Measurements from ENCODE around the gene FAM200B.

The FAM200B gene

DNA sequence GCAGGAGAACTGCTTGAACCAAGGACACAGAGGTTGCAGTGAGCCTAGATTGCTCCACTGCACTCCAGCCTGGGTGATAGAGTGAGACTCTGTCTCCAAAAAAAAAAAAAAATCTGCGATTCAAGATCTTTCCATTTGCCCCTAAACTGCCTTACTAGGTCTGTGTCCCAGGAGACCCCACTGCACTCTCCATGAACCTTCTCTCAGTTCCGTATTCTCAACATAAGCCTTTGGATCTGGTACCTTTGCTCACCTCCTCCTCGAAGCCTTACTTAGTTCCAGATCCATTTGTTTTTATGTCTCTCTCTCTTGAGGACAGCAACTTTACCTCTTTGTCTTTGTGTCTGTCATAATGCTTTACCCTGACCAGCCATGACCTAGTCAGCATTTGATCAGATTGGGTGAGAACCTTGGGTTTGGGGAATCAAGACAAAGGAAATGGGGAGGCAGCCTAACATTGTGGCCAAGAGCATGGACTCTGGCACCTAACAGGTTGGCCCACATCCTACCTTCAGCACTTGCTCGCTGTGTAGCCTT lies 55.0 kb downstream of the FAM200B start:
- no peaks in the 10 kb centered on the region for H3K4me1 ChIP-seq (ENCODE audit: control insufficient read depth, insufficient read depth, low read length, unreplicated experiment)
- H3K27ac ChIP-seq (ENCODE audit: low read depth, low read length): no peak overlapping the region

DNA sequence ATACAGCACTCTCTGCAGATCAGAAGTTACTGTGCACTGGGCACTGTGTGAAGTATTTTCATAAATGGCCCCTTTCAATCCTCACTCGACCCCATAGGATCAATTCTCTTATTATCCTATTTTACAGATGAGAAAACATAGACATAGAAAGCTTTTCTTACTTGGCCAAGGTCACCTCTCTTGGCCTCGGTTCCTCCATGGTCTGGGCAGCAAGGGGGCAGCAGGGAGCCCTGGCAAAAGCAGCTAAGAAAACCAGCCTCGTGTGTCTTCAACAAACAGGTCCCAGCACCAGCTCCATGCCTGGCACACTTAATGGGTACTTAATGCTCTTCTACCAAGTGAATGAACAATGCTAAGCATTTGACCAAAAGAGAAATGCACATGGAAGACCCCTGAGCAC lies 55.6 kb downstream of the FAM200B start:
- Histone ChIP-seq H3K79me2 (ENCODE audit: control insufficient read depth, insufficient read depth, low read length, unreplicated experiment) (no peaks in the 10 kb centered on the region), H3K4me1 (ENCODE audit: control insufficient read depth, insufficient read depth, low read length, unreplicated experiment) (no peaks in the 10 kb centered on the region), H3K27me3 (ENCODE audit: insufficient read depth, low read length) (peaks cover 15% of the 10 kb centered on the region), H3K27ac (ENCODE audit: low read depth, low read length) (no peak overlapping the region), H2AFZ (ENCODE audit: low read length, unreplicated experiment) (no peak overlapping the region), H3K4me3 (ENCODE audit: low read depth, low read length) (no peak overlapping the region), H3K36me3 (ENCODE audit: insufficient read depth, low read length) (no peaks in the 10 kb centered on the region)

More for the DNA sequence above, 55.0 kb downstream of the FAM200B start:
- Histone ChIP-seq H3K79me2 (ENCODE audit: control insufficient read depth, insufficient read depth, low read length, unreplicated experiment) (no peaks in the 10 kb centered on the region), H3K36me3 (ENCODE audit: insufficient read depth, low read length) (no peaks in the 10 kb centered on the region), H3K4me3 (ENCODE audit: low read depth, low read length) (no peak overlapping the region), H3K27me3 (ENCODE audit: insufficient read depth, low read length) (peaks cover 15% of the 10 kb centered on the region), H2AFZ (ENCODE audit: low read length, unreplicated experiment) (no peak overlapping the region)

DNA sequence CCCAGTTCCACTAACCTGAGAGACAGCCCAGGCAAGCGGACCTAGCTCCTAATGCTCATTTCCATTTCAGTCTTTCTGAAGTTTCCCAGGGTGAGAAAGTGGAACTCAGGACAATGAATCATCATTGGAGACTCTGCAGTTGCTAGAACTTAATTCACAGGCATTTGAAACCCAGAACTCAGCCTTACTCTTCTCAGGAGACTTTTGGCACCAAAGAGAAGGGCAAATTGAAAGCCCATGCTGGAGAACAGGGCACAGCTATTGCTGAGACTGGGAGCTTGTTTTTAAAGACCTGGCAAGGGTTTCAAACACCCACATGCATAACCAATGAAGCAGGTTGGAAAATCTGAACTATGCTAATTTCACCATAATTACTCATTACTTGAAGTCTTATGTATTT lies 57.2 kb downstream of the FAM200B start:
- Histone ChIP-seq H3K4me1 (ENCODE audit: control insufficient read depth, insufficient read depth, low read length, unreplicated experiment) (no peaks in the 10 kb centered on the region), H3K27me3 (ENCODE audit: insufficient read depth, low read length) (peaks cover 19% of the 10 kb centered on the region), H3K79me2 (ENCODE audit: control insufficient read depth, insufficient read depth, low read length, unreplicated experiment) (no peaks in the 10 kb centered on the region), H3K27ac (ENCODE audit: low read depth, low read length) (no peak overlapping the region), H3K4me3 (ENCODE audit: low read depth, low read length) (no peak overlapping the region), H2AFZ (ENCODE audit: low read length, unreplicated experiment) (no peak overlapping the region), H3K36me3 (ENCODE audit: insufficient read depth, low read length) (no peaks in the 10 kb centered on the region)
